ENCODE data around the gene MYOM1.

MYOM1 gene

DNA sequence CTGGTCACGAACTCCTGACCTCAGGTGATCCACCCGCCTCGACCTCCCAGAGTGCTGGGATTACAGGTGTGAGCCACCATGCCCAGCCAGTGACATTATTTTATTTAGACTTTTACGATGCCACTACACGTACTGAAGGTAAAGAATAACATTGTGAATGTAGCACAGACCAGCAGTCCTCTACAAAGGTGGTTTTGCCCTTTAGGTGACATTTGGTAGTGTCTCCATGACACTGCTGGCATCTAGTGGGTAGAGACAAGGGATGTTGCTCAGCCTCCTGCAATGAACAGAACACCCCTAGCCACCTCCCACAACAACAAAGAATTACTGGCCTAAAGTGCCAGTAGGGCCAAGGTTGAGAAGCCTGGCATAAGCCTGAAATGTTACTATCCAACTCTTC lies 69.5 kb downstream of the MYOM1 start:
- no peak for TF ChIP-seq GATA2 (IDR thresholded peaks at IDR 0.05; ENCODE audit: low read depth, low read length)
- no peak for TF ChIP-seq GATA3 (IDR thresholded peaks at IDR 0.05; ENCODE audit: low read depth, low read length)

DNA sequence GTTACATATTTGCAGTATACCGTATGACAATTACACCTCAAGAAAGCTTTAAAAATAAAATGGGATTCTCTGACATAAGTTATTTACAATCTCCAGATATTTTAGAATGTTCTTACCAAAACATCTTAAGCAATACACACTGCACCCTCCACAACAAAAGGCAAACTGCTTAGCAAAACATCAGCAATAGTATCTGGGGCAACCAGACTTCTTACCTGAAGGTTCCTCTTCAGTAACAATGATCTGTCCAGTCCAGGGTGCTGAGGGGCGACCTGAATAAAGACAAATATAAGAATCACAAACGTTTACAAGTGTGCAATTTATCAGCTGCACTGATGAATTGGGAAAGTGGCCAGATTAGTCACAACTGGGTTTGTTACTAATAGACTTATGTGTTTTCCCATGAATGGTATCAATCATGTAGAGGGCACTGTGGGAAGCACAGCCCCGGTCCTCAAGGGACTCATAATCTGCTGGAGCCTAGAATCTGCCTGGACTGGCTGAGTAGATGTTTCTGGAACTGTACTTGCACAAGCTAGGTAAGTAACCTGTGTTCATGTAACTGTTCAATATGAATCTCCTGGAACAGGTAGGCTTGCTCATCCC lies 70.7 kb downstream of the MYOM1 start:
- TF ChIP-seq GATA3 (IDR thresholded peaks at IDR 0.05; ENCODE audit: low read depth, low read length) = no peak
- no peak for TF ChIP-seq GATA2 (IDR thresholded peaks at IDR 0.05; ENCODE audit: low read depth, low read length)

DNA sequence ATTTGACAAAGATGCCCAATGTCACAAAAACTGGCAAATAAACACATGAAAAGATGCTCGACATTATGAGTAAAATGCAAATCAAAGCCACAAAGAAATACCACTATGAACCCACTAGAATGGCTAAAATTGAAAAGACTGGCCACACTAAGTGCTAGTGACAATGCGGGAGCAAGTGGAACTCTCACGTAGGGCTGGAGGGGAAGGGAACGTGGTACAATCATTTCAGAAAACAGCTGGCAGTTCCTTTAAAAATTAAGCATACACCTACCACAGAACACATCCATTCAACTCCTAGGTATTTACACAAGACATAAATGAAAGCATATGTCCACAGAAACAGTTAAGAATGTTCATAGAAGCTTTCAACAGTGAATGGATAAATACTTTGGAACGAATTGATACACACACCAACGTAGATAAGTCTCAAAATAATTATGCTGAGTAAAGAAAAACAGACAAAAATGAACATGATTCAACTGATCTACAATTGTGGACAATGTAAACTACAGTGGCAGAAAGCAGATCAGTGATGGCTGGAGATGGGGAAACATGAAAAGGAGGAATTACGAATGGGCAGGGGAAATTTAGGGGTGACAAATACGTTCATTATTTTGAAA lies 71.7 kb downstream of the MYOM1 start:
- TF ChIP-seq GATA2 (IDR thresholded peaks at IDR 0.05; ENCODE audit: low read depth, low read length) (no peak), GATA3 (IDR thresholded peaks at IDR 0.05; ENCODE audit: low read depth, low read length) (no peak)

- TF ChIP-seq GATA3 (IDR thresholded peaks at IDR 0.05; ENCODE audit: low read depth, low read length) (no peak), GATA2 (IDR thresholded peaks at IDR 0.05; ENCODE audit: low read depth, low read length) (no peak)
Measured at GRCh38 chr18:3140986-3141639, 78.7 kb downstream of the MYOM1 start.

- TF ChIP-seq GATA2 (IDR thresholded peaks at IDR 0.05; ENCODE audit: low read depth, low read length) (no peak), GATA3 (IDR thresholded peaks at IDR 0.05; ENCODE audit: low read depth, low read length) (no peak)
Measured at GRCh38 chr18:3140342-3140741, 79.4 kb downstream of the MYOM1 start.

- TF ChIP-seq GATA3 (IDR thresholded peaks at IDR 0.05; ENCODE audit: low read depth, low read length) (no peak), GATA2 (IDR thresholded peaks at IDR 0.05; ENCODE audit: low read depth, low read length) (no peak)
Measured at GRCh38 chr18:3139406-3139805, 80.4 kb downstream of the MYOM1 start.

DNA sequence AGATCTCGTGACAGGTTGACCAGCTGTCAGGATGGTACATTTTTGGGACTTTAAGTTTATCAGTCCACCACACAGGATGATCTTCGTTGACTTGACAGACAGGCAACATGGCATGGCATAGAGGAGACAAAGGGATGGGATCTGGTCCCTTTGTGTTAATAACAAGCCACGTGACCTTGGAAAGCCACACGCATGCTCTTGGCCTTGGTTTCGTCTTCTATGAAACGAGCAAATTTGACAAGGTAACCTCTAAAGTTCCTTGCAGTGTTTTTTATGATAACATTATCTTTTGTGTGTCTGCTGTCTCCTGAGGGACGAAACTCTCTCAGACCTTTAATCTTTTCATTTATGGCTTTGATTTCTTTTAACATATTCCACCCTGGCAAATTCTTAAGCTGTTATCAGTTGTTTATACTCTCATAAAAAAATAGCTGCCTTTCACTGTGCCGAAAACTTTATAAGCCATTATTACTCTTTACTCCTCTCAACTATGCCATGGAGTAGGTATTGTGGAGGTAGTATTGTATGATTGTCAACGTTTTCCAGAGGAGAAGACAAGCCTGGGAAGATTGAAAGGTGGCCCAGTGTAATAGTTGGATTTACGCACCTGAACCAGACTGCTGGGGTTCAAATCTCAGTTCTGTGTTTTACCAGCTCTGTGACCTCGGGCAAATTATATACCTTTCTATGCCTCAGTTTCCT lies 81.3 kb downstream of the MYOM1 start:
- TF ChIP-seq GATA2 (IDR thresholded peaks at IDR 0.05; ENCODE audit: low read depth, low read length) (no peak), GATA3 (IDR thresholded peaks at IDR 0.05; ENCODE audit: low read depth, low read length) (no peak)

- TF ChIP-seq GATA3 (IDR thresholded peaks at IDR 0.05; ENCODE audit: low read depth, low read length) = no peak
- TF ChIP-seq GATA2 (IDR thresholded peaks at IDR 0.05; ENCODE audit: low read depth, low read length) = no peak
Measured at GRCh38 chr18:3135536-3135935, 84.2 kb downstream of the MYOM1 start.

GRCh38 chr18:3132700-3133099 lies 87.1 kb downstream of the MYOM1 start:
- TF ChIP-seq GATA3 (IDR thresholded peaks at IDR 0.05; ENCODE audit: low read depth, low read length) (no peak), GATA2 (IDR thresholded peaks at IDR 0.05; ENCODE audit: low read depth, low read length) (no peak)

DNA sequence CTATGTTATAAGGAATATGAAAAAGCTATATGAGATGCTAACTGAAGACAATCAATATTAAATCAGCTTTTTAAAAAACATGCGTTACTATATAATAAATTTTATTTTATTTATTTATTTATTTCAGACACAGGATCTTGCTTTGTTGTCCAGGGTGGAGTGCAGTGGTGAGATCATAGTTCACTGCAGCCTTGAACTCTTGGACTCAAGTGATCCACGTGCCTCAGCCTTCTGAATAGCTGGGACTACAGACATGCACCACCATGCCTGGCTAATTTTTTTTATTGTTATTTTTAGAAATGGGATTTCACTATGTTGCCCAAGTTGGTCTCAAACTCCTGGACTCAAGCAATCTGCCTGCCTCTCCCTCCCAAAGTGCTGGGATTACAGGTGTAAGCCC lies 89.4 kb downstream of the MYOM1 start:
- TF ChIP-seq GATA2 (IDR thresholded peaks at IDR 0.05; ENCODE audit: low read depth, low read length) (no peak), GATA3 (IDR thresholded peaks at IDR 0.05; ENCODE audit: low read depth, low read length) (no peak)

DNA sequence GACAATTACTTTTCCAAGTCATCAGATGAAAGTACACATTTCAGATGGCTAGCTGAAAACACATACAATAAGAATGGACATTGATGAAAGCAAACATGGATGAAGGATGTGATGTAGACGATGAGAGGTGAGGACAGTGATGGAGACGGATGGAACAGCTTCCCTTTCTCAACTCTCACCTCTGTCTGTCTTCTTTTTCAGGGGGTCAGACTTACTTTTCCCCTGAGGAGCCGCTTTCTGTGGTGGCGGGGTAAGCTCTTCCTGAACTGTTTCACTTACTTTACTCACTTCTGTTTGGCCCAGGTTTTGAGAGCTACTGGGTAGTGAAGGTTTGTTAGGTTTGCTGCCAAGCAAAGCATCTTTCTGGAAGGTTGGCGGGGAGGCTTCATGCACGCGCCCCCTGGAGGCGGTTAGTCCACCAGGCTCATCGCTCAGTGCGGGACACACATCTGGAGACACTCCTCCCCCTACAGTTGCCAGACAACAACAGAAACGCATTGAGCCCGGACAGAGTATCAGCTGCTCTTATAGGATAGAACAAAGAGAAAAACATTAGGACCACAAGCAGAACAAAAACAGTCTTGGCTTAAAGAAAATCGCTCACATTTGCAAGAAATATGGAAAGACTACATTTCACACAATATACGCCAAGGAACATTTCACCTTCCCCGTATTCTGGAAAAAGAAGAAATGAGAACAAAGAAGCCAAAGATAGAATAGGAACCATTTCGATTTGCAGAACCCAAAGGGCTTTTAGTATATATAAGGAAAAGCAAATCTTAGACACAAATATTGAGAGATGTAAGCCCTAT lies 90.5 kb downstream of the MYOM1 start:
- TF ChIP-seq GATA2 (IDR thresholded peaks at IDR 0.05; ENCODE audit: low read depth, low read length) (no peak), GATA3 (IDR thresholded peaks at IDR 0.05; ENCODE audit: low read depth, low read length) (no peak)

DNA sequence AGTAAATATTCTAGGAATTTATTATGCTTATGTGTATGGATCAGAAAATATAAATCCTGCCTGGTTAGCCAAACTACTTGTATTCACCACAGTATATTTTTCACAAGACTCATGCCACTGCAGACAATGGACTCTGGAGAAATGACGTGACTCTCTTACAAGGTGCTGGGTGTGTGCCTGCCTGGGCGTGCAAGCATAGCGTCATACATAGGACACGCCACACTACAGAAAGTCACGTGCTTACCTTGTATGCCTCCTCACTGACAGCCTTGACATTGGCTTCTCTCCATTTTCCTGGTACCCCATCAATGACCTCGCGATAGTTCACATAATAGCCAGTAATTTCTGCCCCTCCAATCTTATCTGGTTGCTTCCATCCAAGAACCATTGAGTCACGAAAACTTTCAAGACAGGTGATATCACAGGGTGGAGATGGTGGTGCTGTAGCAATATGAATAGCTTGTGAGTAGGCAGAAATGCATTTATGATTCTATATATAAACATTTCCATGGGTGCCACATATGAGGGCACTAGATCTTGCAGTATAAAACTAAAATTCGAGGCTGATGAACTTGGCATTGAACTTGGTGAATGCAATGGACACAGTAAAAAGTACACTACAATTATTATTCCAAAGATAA lies 93.2 kb downstream of the MYOM1 start:
- TF ChIP-seq GATA2 (IDR thresholded peaks at IDR 0.05; ENCODE audit: low read depth, low read length) = no peak
- no peak for TF ChIP-seq GATA3 (IDR thresholded peaks at IDR 0.05; ENCODE audit: low read depth, low read length)

- TF ChIP-seq GATA3 (IDR thresholded peaks at IDR 0.05; ENCODE audit: low read depth, low read length) (no peak), GATA2 (IDR thresholded peaks at IDR 0.05; ENCODE audit: low read depth, low read length) (no peak)
Measured at GRCh38 chr18:3124822-3125221, 94.9 kb downstream of the MYOM1 start.

Data from SH-SY5Y (cell line).